HG03097 (cell line): ENCODE results near the gene PDE6A.
"Not testable (repeated sequence)": the region's sequence is repeated elsewhere in the genome, so short reads cannot be mapped to it uniquely, and the experiment has no call there.

ENCODE experiments used
- ATAC-seq: cut with Tn5 transposase; IDR thresholded peaks from one replicate; pipeline ENCODE4 v1.9.1; 2021; ENCODE audit not compliant: unreplicated experiment, low FRiP score

PDE6A gene

DNA sequence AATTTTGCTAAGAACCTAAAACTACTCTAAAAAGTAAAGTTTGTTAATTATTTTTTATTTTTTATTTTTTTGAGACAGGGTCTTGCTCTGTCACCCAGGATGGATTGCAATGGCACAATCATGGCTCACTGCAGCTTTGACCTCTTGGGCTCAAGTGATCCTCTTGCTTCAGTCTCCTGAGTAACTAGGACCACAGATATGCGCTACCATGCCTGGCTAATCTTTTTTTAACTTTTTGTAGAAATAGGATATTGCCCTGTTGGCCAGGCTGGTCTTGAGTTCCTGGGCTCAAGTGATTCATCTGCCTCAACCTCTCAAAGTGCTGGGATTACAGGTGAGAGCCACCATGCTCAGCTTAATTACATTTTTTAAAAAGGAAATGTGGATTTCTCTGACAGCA lies 45.8 kb downstream of the PDE6A start:
- no peak for ATAC-seq

DNA sequence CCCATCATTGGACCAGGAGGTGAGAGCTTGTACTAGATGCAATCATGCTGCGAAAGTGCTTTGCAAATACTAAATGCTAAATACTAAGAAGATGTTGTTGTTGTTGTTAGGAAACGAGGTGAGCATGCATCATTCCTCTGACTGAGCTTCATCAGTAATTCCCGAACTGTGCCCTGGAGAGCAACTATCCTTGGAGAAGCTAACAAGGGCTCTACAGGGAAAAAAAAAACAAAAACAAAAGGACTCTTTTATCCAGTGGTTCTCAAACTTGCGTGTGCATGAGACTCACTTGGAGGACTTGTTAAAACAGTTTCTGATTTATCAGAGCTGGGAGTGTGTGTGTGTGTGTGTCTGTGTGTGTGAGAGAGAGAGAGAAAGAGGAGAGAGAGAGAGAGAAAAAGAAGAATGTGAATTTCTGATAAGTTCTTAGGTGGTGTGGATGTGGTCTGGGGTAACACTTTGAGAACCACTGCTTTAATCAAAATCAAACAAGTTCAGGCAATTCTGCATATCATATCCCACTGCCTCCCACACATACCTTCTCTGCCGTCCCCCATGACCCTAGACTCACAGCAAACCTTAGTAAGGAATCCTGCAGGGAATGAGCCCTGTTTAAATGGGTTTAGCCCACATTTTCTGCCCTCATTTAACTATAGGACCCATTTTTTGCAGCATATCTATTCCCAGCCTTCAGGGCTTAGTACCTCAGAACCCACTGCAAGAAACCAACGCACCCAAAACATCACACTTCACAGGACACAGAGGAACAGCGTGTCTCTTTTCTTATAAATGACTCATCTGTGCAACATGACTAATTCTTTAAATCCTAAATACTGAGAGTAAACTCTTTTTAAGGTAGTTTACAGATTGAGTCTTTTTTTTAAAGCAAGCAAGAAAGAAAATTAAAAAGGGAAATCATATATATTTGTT lies 48.9 kb downstream of the PDE6A start:
- ATAC-seq = no peak

DNA sequence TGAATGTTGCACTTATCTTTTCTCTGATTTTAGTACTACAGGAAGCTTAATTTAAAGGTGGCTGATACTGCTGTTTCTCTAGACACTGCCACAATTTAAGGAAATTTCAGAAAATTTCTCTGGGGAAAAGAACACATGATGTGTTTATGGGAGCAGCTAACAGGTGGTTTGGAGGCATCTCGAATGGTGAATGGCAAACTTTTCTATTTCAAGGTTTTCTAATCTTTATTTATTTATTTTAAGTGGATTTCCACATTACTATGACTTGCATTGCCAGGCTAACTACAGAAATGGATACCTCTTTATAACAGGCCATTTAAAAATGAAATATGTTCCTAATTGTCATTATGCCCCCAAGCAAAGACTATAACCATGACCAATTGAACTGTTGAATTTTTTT lies 50.4 kb downstream of the PDE6A start:
- no peak for ATAC-seq

DNA sequence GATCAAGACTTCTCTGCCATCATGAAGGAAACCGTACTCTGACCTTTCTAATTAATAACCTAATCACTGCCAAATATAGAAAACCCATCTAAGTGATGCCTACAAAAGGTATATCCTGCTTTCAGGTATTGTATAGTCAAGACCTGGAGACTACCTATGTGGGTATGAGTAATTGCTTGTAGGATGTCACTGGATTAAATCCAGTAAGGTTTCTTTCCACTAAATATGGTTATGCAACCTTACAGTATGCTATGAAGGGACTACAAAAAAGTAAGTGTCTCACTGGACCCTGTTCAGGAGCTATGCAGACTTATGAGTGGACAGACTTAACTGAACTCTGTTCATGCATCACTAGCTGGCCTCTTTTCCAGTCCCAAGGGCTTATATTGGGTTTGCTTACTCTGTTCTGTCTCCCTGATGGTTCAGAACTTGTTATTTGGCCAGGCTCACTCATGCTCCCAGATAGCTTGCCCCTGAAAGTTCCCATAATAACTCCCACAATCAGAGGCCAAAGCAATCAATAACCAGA lies 51.1 kb downstream of the PDE6A start:
- no peak for ATAC-seq

DNA sequence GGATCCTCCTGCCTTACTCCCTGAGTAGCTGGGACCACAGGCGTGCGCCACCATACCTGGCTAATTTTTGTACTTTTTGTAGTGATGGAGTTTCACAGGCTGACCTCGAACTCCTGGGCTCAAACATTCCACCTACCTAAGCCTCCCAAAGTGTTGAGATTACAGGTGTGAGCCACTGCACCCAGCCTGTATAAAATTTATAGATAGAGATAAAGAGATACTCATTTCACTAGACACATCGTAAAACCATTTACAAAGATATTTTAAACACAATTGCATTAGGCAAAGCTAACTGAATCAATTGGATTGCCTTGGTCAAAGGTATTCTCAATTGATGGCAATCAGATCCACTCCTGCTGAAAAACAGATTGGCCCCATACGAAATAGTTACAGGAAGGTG lies 52.0 kb downstream of the PDE6A start:
- no peak for ATAC-seq

DNA sequence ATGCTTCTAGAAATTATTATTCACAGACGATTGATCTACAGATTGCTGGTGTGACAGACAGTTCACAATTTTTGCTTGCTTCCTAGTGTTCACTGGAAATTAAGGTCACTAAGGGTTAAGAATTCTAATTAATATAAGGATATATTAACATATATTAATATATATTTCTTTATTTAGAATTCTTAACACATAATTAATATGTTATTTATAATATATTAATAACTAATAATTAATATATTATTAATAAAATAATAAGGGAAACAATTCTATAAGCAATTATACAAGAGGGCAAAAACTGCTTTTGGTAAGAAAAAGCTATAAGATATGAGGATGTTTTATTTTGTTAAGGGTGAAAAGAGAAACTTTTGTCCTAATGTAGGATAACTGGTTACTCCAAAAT lies 56.3 kb downstream of the PDE6A start:
- no peak for ATAC-seq

DNA sequence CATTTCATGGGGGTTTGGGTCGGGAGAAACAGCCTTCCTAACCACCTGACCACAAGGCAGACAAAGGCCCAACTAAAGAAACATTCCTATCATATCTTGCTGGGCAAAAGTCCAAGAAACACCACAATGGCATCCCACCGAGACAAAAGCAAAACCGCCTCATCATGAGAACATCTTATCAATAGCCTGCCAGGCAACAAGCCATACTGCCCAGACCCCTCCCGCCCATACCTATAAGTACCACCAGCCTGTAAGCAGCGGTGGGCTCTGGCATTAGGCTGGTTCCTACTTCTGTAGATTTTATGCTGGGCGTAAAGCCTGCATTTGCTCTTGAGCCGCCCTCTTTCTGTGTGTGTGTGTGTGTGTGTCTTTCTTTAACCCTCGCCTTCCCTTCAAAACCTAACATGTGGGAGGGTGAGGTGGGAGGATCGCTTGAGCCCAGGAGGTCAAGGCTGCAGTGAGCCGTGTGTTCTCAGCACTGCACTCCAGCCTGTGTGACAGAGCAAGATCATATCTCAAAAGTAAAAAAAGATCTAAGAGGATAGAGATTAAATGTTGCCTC lies 56.9 kb downstream of the PDE6A start:
- no peak for ATAC-seq

DNA sequence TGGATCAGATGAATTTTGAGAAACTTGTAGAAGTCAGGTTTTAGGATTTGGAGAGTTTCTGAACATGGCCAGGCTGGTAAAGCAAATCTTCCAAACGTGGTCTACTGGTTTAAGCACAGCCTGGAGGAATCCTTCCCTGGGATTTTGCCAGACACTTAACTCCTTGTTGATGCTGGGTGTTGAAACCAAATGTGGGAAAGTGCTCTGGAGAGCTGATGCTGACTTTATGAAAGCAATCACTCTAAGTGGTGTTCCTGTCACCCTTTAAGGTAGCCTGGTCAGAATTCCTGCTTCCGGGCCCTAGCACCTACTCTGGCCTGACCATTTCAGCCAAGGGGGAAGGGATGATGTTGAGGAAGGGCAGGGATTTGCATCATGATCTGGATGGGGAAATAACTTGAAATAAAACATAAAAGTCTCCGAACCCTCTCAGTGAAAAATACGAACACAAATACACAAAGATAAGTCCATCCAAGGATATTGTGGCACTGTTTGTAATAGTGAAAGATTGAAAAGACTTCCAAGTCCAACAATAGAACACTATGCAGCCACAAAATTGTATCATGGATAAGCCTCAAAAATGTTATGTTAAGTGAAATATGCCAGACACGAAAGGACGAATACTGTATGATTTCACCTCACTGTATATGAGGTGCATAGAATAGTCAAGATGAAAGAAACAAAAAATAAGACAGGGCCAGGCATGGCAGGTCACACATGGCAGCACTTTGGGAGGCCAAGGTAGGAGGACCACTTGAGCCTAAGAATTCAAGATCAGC lies 57.7 kb downstream of the PDE6A start:
- no peak for ATAC-seq

DNA sequence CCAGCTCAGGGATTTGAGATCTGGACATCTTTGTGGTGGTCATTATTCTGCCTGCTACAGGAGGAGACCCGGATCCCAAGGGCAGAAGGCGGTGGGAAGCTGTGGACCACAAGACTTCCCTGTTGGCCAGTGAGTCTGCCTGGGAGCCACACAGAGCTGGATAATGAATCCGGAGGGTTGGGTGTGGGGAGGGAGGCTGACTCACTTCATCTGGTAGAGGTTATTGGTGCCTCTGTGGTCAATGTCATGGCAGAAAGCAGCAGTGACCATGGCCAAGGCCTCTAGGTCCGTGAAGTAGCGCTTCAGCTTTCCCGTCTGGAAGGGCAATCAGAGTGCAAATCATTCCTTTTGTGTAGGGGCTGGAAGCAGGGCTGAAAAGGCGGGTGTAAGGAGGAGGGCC lies 58.5 kb downstream of the PDE6A start:
- ATAC-seq = no peak

DNA sequence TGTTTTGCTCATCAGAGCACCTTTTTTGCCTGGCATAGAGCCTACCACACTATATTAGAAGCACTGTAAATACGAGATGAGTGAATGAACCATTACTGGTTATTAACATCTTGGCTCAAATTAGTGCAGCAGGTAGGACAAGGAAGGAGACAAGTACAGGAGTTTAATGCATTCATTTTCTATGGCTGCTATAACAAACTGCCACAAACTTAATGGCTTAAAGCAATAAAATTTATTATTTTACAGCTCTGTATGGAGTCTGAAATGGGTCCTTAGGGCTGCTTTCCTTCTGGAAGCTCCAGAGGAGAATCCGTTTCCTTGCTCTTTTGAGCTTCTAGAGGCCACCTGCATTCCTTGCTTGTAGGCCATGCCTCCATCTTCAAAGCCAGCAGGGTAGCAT lies 59.1 kb downstream of the PDE6A start:
- no peak for ATAC-seq

DNA sequence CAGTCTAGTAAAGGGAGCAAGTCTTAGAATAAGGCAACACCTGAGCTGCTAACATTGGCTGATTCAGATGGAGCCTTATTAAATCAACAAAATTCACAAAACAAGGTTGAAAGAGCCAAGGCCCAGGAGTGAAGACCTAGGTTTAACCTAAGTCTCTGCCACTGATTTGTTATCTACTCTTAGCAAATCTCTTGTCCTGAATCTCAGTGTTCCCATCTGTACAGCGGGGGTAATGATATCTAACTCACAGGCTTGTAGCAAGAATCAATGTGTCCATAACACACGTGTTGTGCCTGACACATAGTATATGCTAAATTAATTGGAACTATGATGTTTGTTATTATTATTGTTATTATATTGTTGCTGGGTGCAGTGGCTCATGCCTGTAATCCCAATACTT lies 61.0 kb downstream of the PDE6A start:
- ATAC-seq = no peak

DNA sequence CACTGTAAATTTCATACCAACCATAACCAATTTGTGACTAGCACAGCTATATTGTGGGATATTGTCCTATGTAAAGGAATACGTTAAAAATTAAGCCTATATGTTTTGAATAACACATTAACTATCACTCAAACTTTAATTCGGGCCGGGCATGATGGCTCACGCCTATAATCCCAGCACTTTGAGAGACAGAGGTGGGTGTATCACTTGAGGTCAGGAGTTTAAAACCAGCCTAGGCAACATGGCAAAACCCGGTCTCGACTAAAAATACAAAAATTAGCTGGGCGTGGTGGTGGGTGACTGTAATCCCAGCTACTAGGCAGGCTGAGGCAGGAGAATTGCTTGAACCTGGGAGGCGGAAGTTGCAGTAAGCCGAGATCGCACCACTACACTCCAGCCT lies 62.0 kb downstream of the PDE6A start:
- ATAC-seq = not testable (repeated sequence)

DNA sequence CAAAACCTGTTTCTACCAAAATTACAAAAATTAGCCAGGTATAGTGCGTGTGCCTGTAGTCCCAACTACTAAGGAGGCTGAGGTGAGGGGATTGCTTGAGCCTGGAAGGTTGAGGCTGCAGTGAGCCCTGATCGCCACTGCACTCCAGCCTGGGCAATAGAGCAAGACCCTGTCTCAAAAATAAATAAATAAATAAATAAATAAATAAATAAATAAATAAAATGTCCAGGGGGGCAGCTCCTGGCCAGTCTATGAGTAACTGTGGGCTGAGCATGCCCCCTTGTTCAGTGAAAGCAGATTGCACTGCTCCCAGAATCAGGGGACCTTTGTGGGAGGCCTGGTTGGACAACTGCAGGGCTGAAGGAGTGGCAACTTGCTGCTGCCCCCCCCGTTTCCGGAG lies 62.7 kb downstream of the PDE6A start:
- ATAC-seq = no peak

DNA sequence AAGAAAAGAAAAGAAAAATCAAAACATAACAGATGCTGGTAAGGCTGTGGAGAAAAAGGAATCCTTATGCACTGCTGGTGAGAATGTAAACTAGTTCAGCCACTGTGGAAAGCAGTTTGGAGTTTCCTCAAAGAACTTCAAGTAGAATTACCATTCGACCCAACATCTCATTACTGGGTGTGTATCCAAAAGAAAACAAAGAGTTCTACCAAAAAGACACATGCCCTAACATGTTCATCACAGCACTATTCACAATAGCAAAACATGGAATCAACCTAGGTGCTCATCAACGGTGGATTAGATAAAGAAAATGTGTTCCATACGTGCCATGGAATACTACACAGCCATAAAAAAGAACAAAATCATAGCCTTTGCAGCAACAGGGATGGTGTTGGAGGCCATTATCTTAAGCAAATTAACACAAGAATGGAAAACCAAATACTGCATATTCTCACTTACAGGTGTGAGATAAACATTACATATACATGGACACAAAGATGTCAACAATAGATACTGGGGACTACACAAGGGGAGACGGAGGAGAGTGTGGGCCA lies 63.4 kb downstream of the PDE6A start:
- no peak for ATAC-seq

DNA sequence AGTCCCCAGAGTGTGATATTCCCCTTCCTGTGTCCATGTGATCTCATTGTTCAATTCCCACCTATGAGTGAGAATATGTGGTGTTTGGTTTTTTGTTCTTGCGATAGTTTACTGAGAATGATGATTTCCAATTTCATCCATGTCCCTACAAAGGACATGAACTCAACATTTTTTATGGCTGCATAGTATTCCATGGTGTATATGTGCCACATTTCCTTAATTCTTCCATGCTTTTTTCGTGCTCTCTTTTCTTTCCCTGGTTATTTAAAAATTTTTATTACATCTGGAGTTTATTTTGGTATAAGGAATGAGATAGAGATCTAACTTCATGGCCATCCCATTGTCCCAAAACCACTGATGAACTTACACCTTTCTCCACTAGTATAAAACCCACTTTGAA lies 65.0 kb downstream of the PDE6A start:
- ATAC-seq = not testable (repeated sequence)

DNA sequence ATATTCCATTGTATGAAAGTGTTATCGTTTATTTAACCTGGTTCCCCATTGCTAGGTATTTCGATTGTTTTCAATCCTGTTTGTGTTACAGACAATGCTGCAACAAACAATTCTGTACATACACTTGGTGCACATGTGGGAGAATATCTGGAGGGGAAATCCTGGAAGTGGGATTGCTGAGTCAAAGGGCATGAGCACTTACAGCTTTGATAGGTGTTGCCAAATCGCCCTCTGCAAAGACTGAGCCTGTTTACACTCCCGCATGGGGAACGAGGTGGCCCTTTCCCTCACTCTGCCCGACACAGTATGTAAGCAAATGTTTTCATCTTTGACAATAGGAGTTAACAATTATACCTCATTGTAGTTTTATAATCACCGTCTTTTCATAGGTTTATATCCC lies 66.2 kb downstream of the PDE6A start:
- ATAC-seq = no peak

DNA sequence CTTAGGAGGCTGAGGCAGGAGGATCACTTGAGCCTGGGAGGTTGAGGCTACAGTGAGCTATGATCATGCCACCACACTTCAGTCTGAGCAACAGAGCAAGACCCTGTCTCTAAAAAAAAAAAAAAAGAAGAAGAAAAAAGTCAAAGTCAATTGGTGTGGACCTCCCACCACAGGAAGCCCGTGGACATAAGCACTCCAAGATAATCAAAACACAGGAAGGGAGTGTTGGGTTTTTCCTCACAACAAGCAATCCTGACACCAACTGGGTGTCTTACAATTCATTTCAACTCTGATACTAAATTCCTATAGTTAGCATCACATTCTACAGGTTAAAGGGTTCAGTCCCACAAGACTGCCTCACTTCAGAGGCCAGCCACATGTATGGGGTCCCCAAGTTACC lies 70.7 kb downstream of the PDE6A start:
- ATAC-seq = no peak

DNA sequence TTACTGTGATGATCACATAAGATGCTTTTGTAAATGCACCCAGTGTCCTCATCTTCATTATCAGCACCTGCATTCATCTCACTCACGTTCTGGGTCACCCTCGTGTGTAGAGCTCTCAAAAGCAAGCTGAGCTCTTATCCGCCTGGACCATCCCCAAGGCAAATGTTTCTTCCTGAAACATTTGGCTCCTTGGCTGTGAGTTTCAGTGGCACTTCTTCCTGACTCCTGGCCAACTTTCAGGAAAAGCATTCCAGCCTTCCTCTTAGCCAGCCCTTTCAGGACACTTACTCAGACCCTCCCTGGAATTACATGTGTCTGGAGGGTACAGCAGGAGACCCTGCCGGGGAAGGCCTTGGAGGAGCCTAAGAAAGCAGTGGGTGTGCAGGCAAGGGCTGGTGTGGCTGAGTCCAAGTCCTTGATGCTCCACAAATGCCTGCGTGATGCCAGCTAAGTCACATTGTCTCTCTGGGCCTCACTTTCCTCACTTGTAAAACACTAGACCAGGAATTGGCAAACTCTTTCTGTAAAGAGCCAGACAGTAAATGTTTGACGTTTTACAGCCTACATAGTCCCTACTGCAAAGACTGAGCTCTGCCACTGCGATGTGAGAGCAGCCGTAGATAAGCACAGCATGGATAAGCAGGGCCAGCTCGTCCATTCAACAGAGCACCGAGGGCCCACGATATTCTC lies 72.1 kb downstream of the PDE6A start:
- no peak for ATAC-seq

DNA sequence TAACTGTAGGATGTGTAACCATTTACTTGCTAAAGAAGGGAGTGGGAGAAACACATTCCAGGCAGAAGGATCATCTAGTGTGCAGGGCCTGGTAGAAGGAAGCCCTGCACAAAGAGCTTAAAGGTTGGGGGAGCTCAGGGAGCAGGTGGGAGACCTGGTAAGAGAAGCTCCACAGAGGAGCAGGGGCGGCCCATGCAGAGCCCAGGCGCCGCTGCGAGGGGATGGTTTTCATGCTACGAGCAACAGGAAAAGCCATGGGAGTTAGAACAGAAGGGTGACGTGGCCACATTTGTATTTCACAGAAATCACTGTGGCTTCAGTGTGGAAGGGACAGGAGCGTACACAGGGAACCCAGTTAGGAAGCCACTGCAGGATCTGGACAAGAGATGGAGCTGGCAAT lies 73.1 kb downstream of the PDE6A start:
- ATAC-seq = no peak

DNA sequence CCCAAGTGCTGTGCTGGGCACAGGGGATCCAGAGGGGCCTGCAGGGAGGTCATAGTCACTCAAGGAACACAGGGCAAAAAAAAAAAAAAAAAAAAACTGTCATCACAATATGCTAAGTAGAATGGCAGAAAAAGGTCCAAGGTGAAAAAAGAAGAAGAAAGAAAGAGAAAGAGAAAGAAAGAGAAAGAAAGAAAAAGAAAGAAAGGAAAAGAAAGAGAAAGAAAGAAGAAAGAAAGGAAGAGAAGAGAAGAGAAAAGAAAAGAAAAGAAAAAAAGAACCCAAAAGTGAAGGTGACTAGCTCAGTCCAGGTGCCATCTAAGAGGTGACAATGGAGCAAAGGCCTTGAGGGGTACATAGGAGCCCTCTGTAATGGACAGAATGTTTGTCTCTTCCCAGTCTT lies 73.9 kb downstream of the PDE6A start:
- no peak for ATAC-seq
